HepG2 (cell line): ENCODE measurements around the gene CALML5. TPM values are rescaled to one million over a fixed set of nuclear protein-coding genes. Genes with fewer than 3 reads are reported as not detected.

Experiments used
- ATM ChIP-seq: fragments of 450-650 bp; IDR thresholded peaks from 2 replicates; pipeline ENCODE4 v1.7.1; 2017; ENCODE audit warnings: mild to moderate bottlenecking, borderline replicate concordance
- DNMT1 ChIP-seq: sonication (generic); formaldehyde crosslinking; IDR thresholded peaks from 2 replicates; pipeline ENCODE4 v1.5.1; 2020; ENCODE audit warnings: mild to moderate bottlenecking, missing genetic modification reagents
- ZFX ChIP-seq: sonication (generic); formaldehyde crosslinking; IDR thresholded peaks from 2 replicates; pipeline ENCODE4 v1.4.0; 2020; ENCODE audit warnings: mild to moderate bottlenecking, low read depth, missing genetic modification reagents, moderate library complexity
- polyA plus RNA-seq, 8 experiments: library from polyadenylated mRNA; depleted of rRNA in 3 of 8; stranded (reverse) in 7 of 8; unstranded in 1 of 8; fragments of >200 nt; fragmentation: Illumina TruSeq in 4 of 8; extraction: Trizol in 4 of 8; gene quantifications; 2 replicates each; pipeline versions ENCODE4 v1.2.1 to v1.2.3, GENCODE V29; 2011 to 2016; ENCODE audit warnings: low read depth in 4 of 8, missing spikeins in 1 of 8, mixed read lengths in 1 of 8; ENCODE audit not compliant: insufficient read depth in 1 of 8
- total RNA-seq, 5 experiments: library from RNA; depleted of rRNA; stranded (reverse); fragments of >200 nt; fragmentation: Illumina TruSeq; extraction: Trizol; gene quantifications; 2 replicates each; pipeline ENCODE4 v1.2.3, GENCODE V29; 2016; ENCODE audit warnings: low read depth in 1 of 5
- TF ChIP-seq, protein P1 (sequence below), 2 experiments: fragments of 450-650 bp in 1 of 2; sonication (generic) in 1 of 2; formaldehyde crosslinking in 1 of 2; IDR thresholded peaks; 2 replicates each; pipeline versions ENCODE4 v1.6.1 to v1.8.0; 2016 to 2022; ENCODE audit warnings: antibody characterized with exemption in 1 of 2, mild to moderate bottlenecking in 1 of 2, missing genetic modification reagents in 1 of 2
- TF ChIP-seq, protein P2 (sequence below): sonication (generic); formaldehyde crosslinking; IDR thresholded peaks from 2 replicates; pipeline ENCODE4 v1.8.0; 2022; ENCODE audit warnings: low read depth, missing genetic modification reagents

CALML5 gene
- total and polyA plus RNA-seq, 2 of the 13 experiments (the other 11 are each of a cell fraction or from before 2014, with no cell fraction given): not detected

- TF ChIP-seq, protein P1, sequence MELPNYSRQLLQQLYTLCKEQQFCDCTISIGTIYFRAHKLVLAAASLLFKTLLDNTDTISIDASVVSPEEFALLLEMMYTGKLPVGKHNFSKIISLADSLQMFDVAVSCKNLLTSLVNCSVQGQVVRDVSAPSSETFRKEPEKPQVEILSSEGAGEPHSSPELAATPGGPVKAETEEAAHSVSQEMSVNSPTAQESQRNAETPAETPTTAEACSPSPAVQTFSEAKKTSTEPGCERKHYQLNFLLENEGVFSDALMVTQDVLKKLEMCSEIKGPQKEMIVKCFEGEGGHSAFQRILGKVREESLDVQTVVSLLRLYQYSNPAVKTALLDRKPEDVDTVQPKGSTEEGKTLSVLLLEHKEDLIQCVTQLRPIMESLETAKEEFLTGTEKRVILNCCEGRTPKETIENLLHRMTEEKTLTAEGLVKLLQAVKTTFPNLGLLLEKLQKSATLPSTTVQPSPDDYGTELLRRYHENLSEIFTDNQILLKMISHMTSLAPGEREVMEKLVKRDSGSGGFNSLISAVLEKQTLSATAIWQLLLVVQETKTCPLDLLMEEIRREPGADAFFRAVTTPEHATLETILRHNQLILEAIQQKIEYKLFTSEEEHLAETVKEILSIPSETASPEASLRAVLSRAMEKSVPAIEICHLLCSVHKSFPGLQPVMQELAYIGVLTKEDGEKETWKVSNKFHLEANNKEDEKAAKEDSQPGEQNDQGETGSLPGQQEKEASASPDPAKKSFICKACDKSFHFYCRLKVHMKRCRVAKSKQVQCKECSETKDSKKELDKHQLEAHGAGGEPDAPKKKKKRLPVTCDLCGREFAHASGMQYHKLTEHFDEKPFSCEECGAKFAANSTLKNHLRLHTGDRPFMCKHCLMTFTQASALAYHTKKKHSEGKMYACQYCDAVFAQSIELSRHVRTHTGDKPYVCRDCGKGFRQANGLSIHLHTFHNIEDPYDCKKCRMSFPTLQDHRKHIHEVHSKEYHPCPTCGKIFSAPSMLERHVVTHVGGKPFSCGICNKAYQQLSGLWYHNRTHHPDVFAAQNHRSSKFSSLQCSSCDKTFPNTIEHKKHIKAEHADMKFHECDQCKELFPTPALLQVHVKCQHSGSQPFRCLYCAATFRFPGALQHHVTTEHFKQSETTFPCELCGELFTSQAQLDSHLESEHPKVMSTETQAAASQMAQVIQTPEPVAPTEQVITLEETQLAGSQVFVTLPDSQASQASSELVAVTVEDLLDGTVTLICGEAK (IDR thresholded peaks at IDR 0.05): no peak
- TF ChIP-seq, protein P1 (CRISPR knock-in tag; IDR thresholded peaks at IDR 0.05): no peak
- TF ChIP-seq ATM (no peak), ZFX (CRISPR knock-in tag) (no peak), DNMT1 (CRISPR knock-in tag) (0 out of 2 replicates have a peak, but pooled peaks have one; percentile 54)
- TF ChIP-seq, protein P2, sequence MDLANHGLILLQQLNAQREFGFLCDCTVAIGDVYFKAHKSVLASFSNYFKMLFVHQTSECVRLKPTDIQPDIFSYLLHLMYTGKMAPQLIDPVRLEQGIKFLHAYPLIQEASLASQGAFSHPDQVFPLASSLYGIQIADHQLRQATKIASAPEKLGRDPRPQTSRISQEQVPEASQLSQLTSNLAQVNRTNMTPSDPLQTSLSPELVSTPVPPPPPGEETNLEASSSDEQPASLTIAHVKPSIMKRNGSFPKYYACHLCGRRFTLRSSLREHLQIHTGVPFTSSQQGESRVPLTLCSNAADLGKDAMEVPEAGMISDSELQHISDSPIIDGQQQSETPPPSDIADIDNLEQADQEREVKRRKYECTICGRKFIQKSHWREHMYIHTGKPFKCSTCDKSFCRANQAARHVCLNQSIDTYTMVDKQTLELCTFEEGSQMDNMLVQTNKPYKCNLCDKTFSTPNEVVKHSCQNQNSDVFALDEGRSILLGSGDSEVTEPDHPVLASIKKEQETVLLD (CRISPR knock-in tag): no peak
Measured at GRCh38 chr10:5498791-5499492, 428 bp downstream of the CALML5 start (continued).
